Measurements from ENCODE around the gene NKD2.

The NKD2 gene

DNA sequence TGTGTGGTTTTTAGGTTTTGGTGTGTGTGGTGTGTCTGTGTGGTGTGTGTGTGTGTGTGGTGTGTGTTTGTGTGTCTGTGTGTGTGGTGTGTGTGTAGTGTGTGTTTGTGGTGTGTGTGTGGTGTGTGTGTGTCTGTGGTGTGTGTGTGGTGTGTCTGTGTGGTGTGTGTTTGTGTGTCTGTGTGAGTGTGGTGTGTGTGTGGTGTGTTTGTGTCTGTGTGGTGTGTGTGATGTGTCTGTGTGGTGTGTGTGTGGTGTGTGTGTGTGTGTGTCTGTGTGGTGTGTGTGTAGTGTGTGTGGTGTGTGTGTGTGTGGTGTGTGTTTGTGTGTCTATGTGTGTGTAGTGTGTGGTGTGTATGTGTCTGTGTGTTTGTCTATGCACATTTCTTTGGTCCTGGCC lies 25.0 kb upstream of the NKD2 start:
- Histone ChIP-seq H4K20me1 (ENCODE audit: insufficient read depth, low read length) (no peaks in the 10 kb centered on the region), H3K4me3 (ENCODE audit: low read length) (no peak overlapping the region), H3K27me3 (replicated peaks; ENCODE audit: insufficient read depth, low read length) (peaks cover 45% of the 10 kb centered on the region), H3F3A (ENCODE audit: insufficient read depth, low read length) (no peaks in the 10 kb centered on the region; the same call in 1 of the 2 replicates), H3K9me3 (replicated peaks; ENCODE audit: insufficient read depth, low read length) (no peaks in the 10 kb centered on the region), H3K9me2 (replicated peaks; ENCODE audit: insufficient read depth, low read length) (no peaks in the 10 kb centered on the region), H3K27ac (ENCODE audit: low read length) (no peak overlapping the region), H3K4me1 (ENCODE audit: low read length) (no peaks in the 10 kb centered on the region), H2AFZ (ENCODE audit: low read length) (no peak overlapping the region), H3K79me2 (ENCODE audit: low read length) (no peaks in the 10 kb centered on the region), H3K4me2 (ENCODE audit: low read depth, low read length) (no peak overlapping the region), H3K36me3 (replicated peaks; ENCODE audit: insufficient read depth, low read length) (no peaks in the 10 kb centered on the region), H3K9ac (ENCODE audit: low read length) (no peak overlapping the region)
- no peak for DNase-seq
- TF ChIP-seq, protein P1, sequence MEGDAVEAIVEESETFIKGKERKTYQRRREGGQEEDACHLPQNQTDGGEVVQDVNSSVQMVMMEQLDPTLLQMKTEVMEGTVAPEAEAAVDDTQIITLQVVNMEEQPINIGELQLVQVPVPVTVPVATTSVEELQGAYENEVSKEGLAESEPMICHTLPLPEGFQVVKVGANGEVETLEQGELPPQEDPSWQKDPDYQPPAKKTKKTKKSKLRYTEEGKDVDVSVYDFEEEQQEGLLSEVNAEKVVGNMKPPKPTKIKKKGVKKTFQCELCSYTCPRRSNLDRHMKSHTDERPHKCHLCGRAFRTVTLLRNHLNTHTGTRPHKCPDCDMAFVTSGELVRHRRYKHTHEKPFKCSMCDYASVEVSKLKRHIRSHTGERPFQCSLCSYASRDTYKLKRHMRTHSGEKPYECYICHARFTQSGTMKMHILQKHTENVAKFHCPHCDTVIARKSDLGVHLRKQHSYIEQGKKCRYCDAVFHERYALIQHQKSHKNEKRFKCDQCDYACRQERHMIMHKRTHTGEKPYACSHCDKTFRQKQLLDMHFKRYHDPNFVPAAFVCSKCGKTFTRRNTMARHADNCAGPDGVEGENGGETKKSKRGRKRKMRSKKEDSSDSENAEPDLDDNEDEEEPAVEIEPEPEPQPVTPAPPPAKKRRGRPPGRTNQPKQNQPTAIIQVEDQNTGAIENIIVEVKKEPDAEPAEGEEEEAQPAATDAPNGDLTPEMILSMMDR (IDR thresholded peaks at IDR 0.05; ENCODE audit: low read length): no peak
- TF ChIP-seq EZH2 (optimal IDR thresholded peaks at IDR 0.05; ENCODE audit: low read depth, low read length) (no peak), EZH2phosphoT487 (IDR thresholded peaks at IDR 0.05; ENCODE audit: low read length) (no peak)

DNA sequence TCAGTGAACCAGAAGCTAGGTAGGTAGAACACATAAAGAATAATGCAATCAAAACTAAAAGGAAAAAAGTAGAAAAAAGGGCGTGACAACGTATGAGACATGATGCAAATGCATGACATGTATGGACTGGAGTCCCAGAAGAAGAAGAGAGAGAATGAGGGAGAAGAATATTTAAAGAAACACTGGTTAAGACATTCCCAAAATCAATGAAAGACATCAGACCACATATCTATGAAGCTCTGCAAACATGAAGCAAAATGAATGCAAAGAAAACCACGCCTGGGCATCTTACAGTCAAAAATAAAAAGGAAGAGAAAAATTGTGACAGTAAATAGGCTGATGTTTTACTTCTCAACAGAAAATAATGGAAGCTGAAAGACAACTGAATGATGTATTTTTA lies 23.8 kb upstream of the NKD2 start:
- Histone ChIP-seq H3K36me3 (replicated peaks; ENCODE audit: insufficient read depth, low read length) (no peaks in the 10 kb centered on the region), H4K20me1 (ENCODE audit: insufficient read depth, low read length) (no peaks in the 10 kb centered on the region), H3K9ac (ENCODE audit: low read length) (no peak overlapping the region), H3K27me3 (replicated peaks; ENCODE audit: insufficient read depth, low read length) (peaks cover 51% of the 10 kb centered on the region), H3K27ac (ENCODE audit: low read length) (no peak overlapping the region), H3K9me2 (replicated peaks; ENCODE audit: insufficient read depth, low read length) (no peaks in the 10 kb centered on the region), H3K4me3 (ENCODE audit: low read length) (no peak overlapping the region), H3K4me2 (ENCODE audit: low read depth, low read length) (no peak overlapping the region), H3F3A (ENCODE audit: insufficient read depth, low read length) (no peaks in the 10 kb centered on the region; the same call in 1 of the 2 replicates), H3K79me2 (ENCODE audit: low read length) (no peaks in the 10 kb centered on the region), H3K4me1 (ENCODE audit: low read length) (no peaks in the 10 kb centered on the region), H2AFZ (ENCODE audit: low read length) (no peak overlapping the region), H3K9me3 (replicated peaks; ENCODE audit: insufficient read depth, low read length) (no peaks in the 10 kb centered on the region)
- DNase-seq: no peak
- TF ChIP-seq, protein P1 (IDR thresholded peaks at IDR 0.05; ENCODE audit: low read length): no peak
- TF ChIP-seq EZH2phosphoT487 (IDR thresholded peaks at IDR 0.05; ENCODE audit: low read length) (no peak), EZH2 (optimal IDR thresholded peaks at IDR 0.05; ENCODE audit: low read depth, low read length) (no peak)

DNA sequence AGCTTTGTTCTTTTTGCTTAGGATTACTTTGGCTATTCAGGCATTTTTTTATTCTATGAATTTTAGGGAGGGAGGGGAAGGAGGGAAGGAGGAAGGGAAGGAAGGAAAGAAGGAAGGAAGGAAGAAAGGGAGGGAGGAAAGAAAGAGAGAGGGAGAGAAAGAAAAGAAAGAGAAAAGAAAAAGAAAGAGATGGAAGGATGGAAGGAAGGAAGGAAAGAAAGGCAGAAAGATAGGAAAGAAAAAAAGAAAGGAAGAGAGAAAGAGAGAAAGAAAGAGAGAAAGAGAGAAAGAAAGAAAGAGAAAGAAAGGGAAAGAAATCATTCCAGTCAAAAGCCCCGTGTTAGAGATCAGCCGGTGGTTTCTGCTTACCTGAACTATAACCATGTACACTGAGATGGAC lies 20.8 kb upstream of the NKD2 start:
- Histone ChIP-seq H3K79me2 (ENCODE audit: low read length) (no peaks in the 10 kb centered on the region), H3K9ac (ENCODE audit: low read length) (no peak overlapping the region), H3K9me2 (replicated peaks; ENCODE audit: insufficient read depth, low read length) (no peaks in the 10 kb centered on the region), H3K4me3 (ENCODE audit: low read length) (no peak overlapping the region), H3K27me3 (replicated peaks; ENCODE audit: insufficient read depth, low read length) (peaks cover 73% of the 10 kb centered on the region), H3F3A (ENCODE audit: insufficient read depth, low read length) (no peaks in the 10 kb centered on the region), H3K4me2 (ENCODE audit: low read depth, low read length) (no peak overlapping the region), H4K20me1 (ENCODE audit: insufficient read depth, low read length) (no peaks in the 10 kb centered on the region), H2AFZ (ENCODE audit: low read length) (no peak overlapping the region), H3K4me1 (ENCODE audit: low read length) (no peaks in the 10 kb centered on the region), H3K36me3 (replicated peaks; ENCODE audit: insufficient read depth, low read length) (no peaks in the 10 kb centered on the region), H3K27ac (ENCODE audit: low read length) (no peak overlapping the region), H3K9me3 (replicated peaks; ENCODE audit: insufficient read depth, low read length) (no peaks in the 10 kb centered on the region)
- TF ChIP-seq, protein P1 (IDR thresholded peaks at IDR 0.05; ENCODE audit: low read length): no peak
- TF ChIP-seq EZH2 (optimal IDR thresholded peaks at IDR 0.05; ENCODE audit: low read depth, low read length) (no peak), EZH2phosphoT487 (IDR thresholded peaks at IDR 0.05; ENCODE audit: low read length) (no peak)
- no peak for DNase-seq

Measured in MM.1S (cell line).